KMS-11 (cell line): ENCODE results near the gene IGFBP3.

ENCODE experiments used
- H2AFZ ChIP-seq: fragments of 200-600 bp; sonication (generic); 2 replicates; pipeline ENCODE4 v1.6.1; 2016; ENCODE audit warnings: antibody characterized with exemption, mixed run types, low read depth
- H3K27ac ChIP-seq: fragments of 200-600 bp; sonication (generic); 2 replicates; pipeline ENCODE4 v1.6.1; 2016; ENCODE audit warnings: mild to moderate bottlenecking, mixed run types
- H3K27me3 ChIP-seq: fragments of 200-600 bp; sonication (generic); 2 replicates; pipeline ENCODE4 v1.6.1; 2017; ENCODE audit warnings: mild to moderate bottlenecking, low read depth, mixed run types, moderate library complexity; ENCODE audit not compliant: insufficient read depth
- H3K36me3 ChIP-seq: fragments of 200-600 bp; sonication (generic); 2 replicates; pipeline ENCODE4 v1.6.1; 2017; ENCODE audit warnings: mild to moderate bottlenecking, mixed run types; ENCODE audit not compliant: insufficient read depth
- H3K4me1 ChIP-seq: fragments of 200-600 bp; sonication (generic); 2 replicates; pipeline ENCODE4 v1.6.1; 2016; ENCODE audit warnings: mild to moderate bottlenecking, low read depth, mixed run types; ENCODE audit not compliant: poor library complexity, severe bottlenecking
- H3K4me2 ChIP-seq: fragments of 200-600 bp; sonication (generic); 2 replicates; pipeline ENCODE4 v1.7.0; 2016; ENCODE audit warnings: mild to moderate bottlenecking, mixed run types
- H3K4me3 ChIP-seq: fragments of 200-600 bp; sonication (generic); IDR thresholded peaks from 2 replicates; pipeline ENCODE4 v1.6.1; 2017; ENCODE audit warnings: low read depth, low read length, mixed read lengths; ENCODE audit not compliant: insufficient read depth
- H3K79me2 ChIP-seq: fragments of 200-600 bp; sonication (generic); 2 replicates; pipeline ENCODE4 v1.6.1; 2016; ENCODE audit warnings: low read depth, mixed run types; ENCODE audit not compliant: insufficient read depth
- H3K9ac ChIP-seq: fragments of 200-600 bp; sonication (generic); 2 replicates; pipeline ENCODE4 v1.6.1; 2016; ENCODE audit warnings: mild to moderate bottlenecking, mixed run types
- H4K20me1 ChIP-seq: fragments of 200-600 bp; sonication (generic); 2 replicates; pipeline ENCODE4 v1.6.1; 2016; ENCODE audit warnings: mild to moderate bottlenecking, mixed run types; ENCODE audit not compliant: insufficient read depth
- CTCF ChIP-seq: fragments of 200-600 bp; sonication (generic); conservative IDR thresholded peaks from 2 replicates; pipeline ENCODE4 v1.6.1; 2017; ENCODE audit warnings: low read depth, mild to moderate bottlenecking, antibody characterized with exemption, low read length, moderate library complexity, mixed read lengths

IGFBP3 gene

GRCh38 chr7:45920502-45921380, at the start of gene IGFBP3:
Gene IGFBP3 (minus strand): TSS chr7:45921272. CDS start chr7:45921140, 132 bp downstream.
- H3K9ac ChIP-seq: no peak within 1 kb of the TSS; the same call in 1 of the 2 replicates
- H3K36me3 ChIP-seq: no peaks in the 10 kb centered on the region
- H3K4me3 ChIP-seq: no peak within 1 kb of the TSS
- no peak for TF ChIP-seq CTCF
- no peaks in the 10 kb centered on the region; the same call in 1 of the 2 replicates for H3K27me3 ChIP-seq
- H2AFZ ChIP-seq: peak within 1 kb of the TSS; percentile 82
- H3K79me2 ChIP-seq: no peaks in the 10 kb centered on the region
- peaks cover 29% of the 10 kb centered on the region for H3K4me1 ChIP-seq
- no peak within 1 kb of the TSS for H3K27ac ChIP-seq
- peak within 1 kb of the TSS; percentile 79 for H3K4me2 ChIP-seq
- H4K20me1 ChIP-seq: no peaks in the 10 kb centered on the region

GRCh38 chr7:45970454-45970853, 49.4 kb upstream of the IGFBP3 start:
- H3K9ac ChIP-seq: no peak overlapping the region

GRCh38 chr7:45969940-45970339, 48.9 kb upstream of the IGFBP3 start:
- H3K27ac ChIP-seq: no peak overlapping the region
- no peaks in the 10 kb centered on the region for H3K4me1 ChIP-seq
- no peaks in the 10 kb centered on the region for H3K36me3 ChIP-seq
- H3K79me2 ChIP-seq: no peaks in the 10 kb centered on the region
- H3K4me3 ChIP-seq: no peak overlapping the region
- H3K9ac ChIP-seq: no peak overlapping the region
- no peak overlapping the region for H2AFZ ChIP-seq
- no peak for TF ChIP-seq CTCF
- no peak overlapping the region for H3K4me2 ChIP-seq
- H3K27me3 ChIP-seq: no peaks in the 10 kb centered on the region
- H4K20me1 ChIP-seq: no peaks in the 10 kb centered on the region

More at GRCh38 chr7:45970454-45970853, 49.4 kb upstream of the IGFBP3 start:
- H2AFZ ChIP-seq: no peak overlapping the region
- H3K4me1 ChIP-seq: no peaks in the 10 kb centered on the region
- no peak for TF ChIP-seq CTCF
- H3K27me3 ChIP-seq: no peaks in the 10 kb centered on the region
- no peak overlapping the region for H3K27ac ChIP-seq
- no peaks in the 10 kb centered on the region for H4K20me1 ChIP-seq
- no peaks in the 10 kb centered on the region for H3K36me3 ChIP-seq
- H3K4me2 ChIP-seq: no peak overlapping the region
- H3K4me3 ChIP-seq: no peak overlapping the region
- no peaks in the 10 kb centered on the region for H3K79me2 ChIP-seq

- no peak overlapping the region for H3K4me3 ChIP-seq
- H3K27me3 ChIP-seq: no peaks in the 10 kb centered on the region
- no peaks in the 10 kb centered on the region for H3K4me1 ChIP-seq
- no peaks in the 10 kb centered on the region for H4K20me1 ChIP-seq
- no peak overlapping the region for H2AFZ ChIP-seq
- no peak overlapping the region for H3K9ac ChIP-seq
- H3K4me2 ChIP-seq: no peak overlapping the region
- H3K27ac ChIP-seq: no peak overlapping the region
- no peaks in the 10 kb centered on the region for H3K79me2 ChIP-seq
- no peak for TF ChIP-seq CTCF
- no peaks in the 10 kb centered on the region for H3K36me3 ChIP-seq
Observed at GRCh38 chr7:45968856-45969541, 47.9 kb upstream of the IGFBP3 start.
